HG03571 (cell line): ENCODE results near the gene PFKFB4.
"Not testable (repeated sequence)": the region's sequence is repeated elsewhere in the genome, so short reads cannot be mapped to it uniquely, and the experiment has no call there.

ENCODE experiments used
- ATAC-seq: cut with Tn5 transposase; IDR thresholded peaks from one replicate; pipeline ENCODE4 v1.9.1; 2021; ENCODE audit not compliant: unreplicated experiment

Gene PFKFB4

GRCh38 chr3:48561045-48561736 is 4.6 kb upstream of the PFKFB4 start:
- ATAC-seq = no peak

GRCh38 chr3:48560648-48561018 is 4.0 kb upstream of the PFKFB4 start:
- ATAC-seq = no peak

GRCh38 chr3:48558493-48559134 is 2.0 kb upstream of the PFKFB4 start:
- ATAC-seq = no peak

- no peak for ATAC-seq
Measured at GRCh38 chr3:48555949-48556795, 431 bp downstream of the PFKFB4 start.

GRCh38 chr3:48555231-48555948 is 1.2 kb downstream of the PFKFB4 start:
- no peak for ATAC-seq

- no peak for ATAC-seq
Measured at GRCh38 chr3:48553886-48554845, 2.4 kb downstream of the PFKFB4 start.

- no peak for ATAC-seq
Measured at GRCh38 chr3:48553361-48553760, 3.2 kb downstream of the PFKFB4 start.

- ATAC-seq = no peak
Measured at GRCh38 chr3:48552111-48552951, 4.3 kb downstream of the PFKFB4 start.

GRCh38 chr3:48551651-48552050 is 5.0 kb downstream of the PFKFB4 start:
- ATAC-seq = not testable (repeated sequence)

GRCh38 chr3:48548729-48549705 is 7.6 kb downstream of the PFKFB4 start:
- ATAC-seq = no peak

GRCh38 chr3:48548126-48548525 is 8.5 kb downstream of the PFKFB4 start:
- ATAC-seq = no peak

- ATAC-seq = no peak
Measured at GRCh38 chr3:48546203-48546829, 10.3 kb downstream of the PFKFB4 start.

- no peak for ATAC-seq
Measured at GRCh38 chr3:48544141-48544540, 12.5 kb downstream of the PFKFB4 start.

GRCh38 chr3:48543271-48543866 is 13.2 kb downstream of the PFKFB4 start:
- ATAC-seq = no peak

- ATAC-seq = no peak
Measured at GRCh38 chr3:48538451-48538850, 18.2 kb downstream of the PFKFB4 start.

- ATAC-seq = no peak
Measured at GRCh38 chr3:48536785-48537184, 19.8 kb downstream of the PFKFB4 start.

- no peak for ATAC-seq
Measured at GRCh38 chr3:48536116-48536515, 20.5 kb downstream of the PFKFB4 start.
